ENCODE results near the gene TMEM132A.

Gene TMEM132A

GRCh38 chr11:60937144-60937527, 12.9 kb downstream of the TMEM132A start:
- no peak for DNase-seq (ENCODE audit: low read depth)

- no peak for DNase-seq (ENCODE audit: low read depth)
These were observed 13.6 kb downstream of the TMEM132A start for GRCh38 chr11:60937811-60938210.

- no peak for DNase-seq (ENCODE audit: low read depth)
These were observed 14.2 kb downstream of the TMEM132A start for GRCh38 chr11:60938500-60938899.

GRCh38 chr11:60939301-60939700, 15.0 kb downstream of the TMEM132A start:
- no peak for DNase-seq (ENCODE audit: low read depth)

GRCh38 chr11:60939855-60940254, 15.6 kb downstream of the TMEM132A start:
- peak; percentile 89 for DNase-seq (ENCODE audit: low read depth)

- DNase-seq (ENCODE audit: low read depth), result no peak
These were observed 17.3 kb downstream of the TMEM132A start for GRCh38 chr11:60941371-60942119.

GRCh38 chr11:60942219-60942618, 18.0 kb downstream of the TMEM132A start:
- DNase-seq (ENCODE audit: low read depth), result no peak

- DNase-seq (ENCODE audit: low read depth), result peak; percentile 43
These were observed 18.8 kb downstream of the TMEM132A start for GRCh38 chr11:60942970-60943565.

GRCh38 chr11:60944490-60945294, 20.4 kb downstream of the TMEM132A start:
- DNase-seq (ENCODE audit: low read depth), result no peak

GRCh38 chr11:60945295-60945667, 21.0 kb downstream of the TMEM132A start:
- DNase-seq (ENCODE audit: low read depth), result no peak

- DNase-seq (ENCODE audit: low read depth), result no peak
These were observed 22.5 kb downstream of the TMEM132A start for GRCh38 chr11:60946601-60947264.

- no peak for DNase-seq (ENCODE audit: low read depth)
These were observed 23.4 kb downstream of the TMEM132A start for GRCh38 chr11:60947700-60948099.

- DNase-seq (ENCODE audit: low read depth), result peak; percentile 64
These were observed 24.0 kb downstream of the TMEM132A start for GRCh38 chr11:60948250-60948649.

GRCh38 chr11:60950024-60950423, 25.8 kb downstream of the TMEM132A start:
- no peak for DNase-seq (ENCODE audit: low read depth)

- no peak for DNase-seq (ENCODE audit: low read depth)
These were observed 26.8 kb downstream of the TMEM132A start for GRCh38 chr11:60950933-60951605.

- no peak for DNase-seq (ENCODE audit: low read depth)
These were observed 27.3 kb downstream of the TMEM132A start for GRCh38 chr11:60951606-60951903.

- peak; percentile 38 for DNase-seq (ENCODE audit: low read depth)
These were observed 27.9 kb downstream of the TMEM132A start, which contains the start of gene SLC15A3 for GRCh38 chr11:60951904-60952741. SLC15A3 (minus strand) TSS chr11:60952176; CDS start chr11:60951551, 625 bp downstream.

GRCh38 chr11:60952742-60953170, 28.5 kb downstream of the TMEM132A start:
- no peak for DNase-seq (ENCODE audit: low read depth)

GRCh38 chr11:60953781-60954180, 29.5 kb downstream of the TMEM132A start:
- DNase-seq (ENCODE audit: low read depth), result peak; percentile 29

- DNase-seq (ENCODE audit: low read depth), result no peak
These were observed 30.2 kb downstream of the TMEM132A start for GRCh38 chr11:60954421-60954820.

GRCh38 chr11:60955571-60955970, 31.3 kb downstream of the TMEM132A start:
- DNase-seq (ENCODE audit: low read depth), result no peak
